ENCODE results near the gene SRRM3.

Gene SRRM3

GRCh38 chr7:76182225-76182960, 19.3 kb upstream of the SRRM3 start:
- no peak for DNase-seq (ENCODE audit: extremely low read depth, low read depth)
- TF ChIP-seq CTCF (IDR thresholded peaks at IDR 0.05; ENCODE audit: low read depth, low read length, missing control alignments): no peak
- no peak overlapping the region for H3K4me3 ChIP-seq (replicated peaks; ENCODE audit: low read depth, low read length)

GRCh38 chr7:76185187-76185896, 16.4 kb upstream of the SRRM3 start:
- no peak for DNase-seq (ENCODE audit: extremely low read depth, low read depth)
- no peak overlapping the region for H3K4me3 ChIP-seq (replicated peaks; ENCODE audit: low read depth, low read length)
- TF ChIP-seq CTCF (IDR thresholded peaks at IDR 0.05; ENCODE audit: low read depth, low read length, missing control alignments): no peak

- TF ChIP-seq CTCF (IDR thresholded peaks at IDR 0.05; ENCODE audit: low read depth, low read length, missing control alignments): no peak
- no peak overlapping the region for H3K4me3 ChIP-seq (replicated peaks; ENCODE audit: low read depth, low read length)
- no peak for DNase-seq (ENCODE audit: extremely low read depth, low read depth)
These were observed 14.4 kb upstream of the SRRM3 start for GRCh38 chr7:76187272-76187671.

- DNase-seq (ENCODE audit: extremely low read depth, low read depth): no peak
- H3K4me3 ChIP-seq (replicated peaks; ENCODE audit: low read depth, low read length): no peak overlapping the region
- no peak for TF ChIP-seq CTCF (IDR thresholded peaks at IDR 0.05; ENCODE audit: low read depth, low read length, missing control alignments)
These were observed 12.4 kb upstream of the SRRM3 start for GRCh38 chr7:76189276-76189675.

- DNase-seq (ENCODE audit: extremely low read depth, low read depth): peak; percentile 40
- no peak overlapping the region for H3K4me3 ChIP-seq (replicated peaks; ENCODE audit: low read depth, low read length)
- TF ChIP-seq CTCF (IDR thresholded peaks at IDR 0.05; ENCODE audit: low read depth, low read length, missing control alignments): no peak
These were observed 9.9 kb upstream of the SRRM3 start for GRCh38 chr7:76191783-76192240.

GRCh38 chr7:76193466-76193865, 8.2 kb upstream of the SRRM3 start:
- no peak overlapping the region for H3K4me3 ChIP-seq (replicated peaks; ENCODE audit: low read depth, low read length)
- no peak for TF ChIP-seq CTCF (IDR thresholded peaks at IDR 0.05; ENCODE audit: low read depth, low read length, missing control alignments)
- DNase-seq (ENCODE audit: extremely low read depth, low read depth): no peak
